GM18498 (cell line): ENCODE measurements around the gene RAPH1.
"Not testable (repeated sequence)": the region's sequence is repeated elsewhere in the genome, so short reads cannot be mapped to it uniquely, and the experiment has no call there.

ENCODE experiments used
- ATAC-seq: cut with Tn5 transposase; IDR thresholded peaks from one replicate; pipeline ENCODE4 v1.9.1; 2021; ENCODE audit warnings: mild to moderate bottlenecking, moderate library complexity; ENCODE audit not compliant: unreplicated experiment

The RAPH1 gene

DNA sequence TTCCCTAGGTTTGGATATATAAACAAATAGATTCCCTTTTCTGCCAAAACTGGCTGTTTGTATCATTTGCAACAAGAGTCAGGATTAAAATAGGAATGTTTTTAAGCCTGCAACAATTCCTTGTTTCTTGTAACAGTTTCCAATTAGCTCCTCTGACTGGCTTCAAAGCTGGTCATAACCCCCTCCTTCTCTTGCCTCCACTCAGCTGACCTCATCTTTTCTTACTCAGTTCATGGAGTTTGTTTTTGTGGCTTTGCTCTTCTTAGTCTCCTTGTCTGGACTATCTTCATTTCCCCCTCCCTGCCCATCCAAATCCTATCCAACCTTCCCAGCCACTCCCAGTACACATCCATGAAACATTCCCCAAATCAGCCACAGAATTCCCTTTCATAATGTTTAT lies 14.3 kb upstream of the RAPH1 start:
- no peak for ATAC-seq

DNA sequence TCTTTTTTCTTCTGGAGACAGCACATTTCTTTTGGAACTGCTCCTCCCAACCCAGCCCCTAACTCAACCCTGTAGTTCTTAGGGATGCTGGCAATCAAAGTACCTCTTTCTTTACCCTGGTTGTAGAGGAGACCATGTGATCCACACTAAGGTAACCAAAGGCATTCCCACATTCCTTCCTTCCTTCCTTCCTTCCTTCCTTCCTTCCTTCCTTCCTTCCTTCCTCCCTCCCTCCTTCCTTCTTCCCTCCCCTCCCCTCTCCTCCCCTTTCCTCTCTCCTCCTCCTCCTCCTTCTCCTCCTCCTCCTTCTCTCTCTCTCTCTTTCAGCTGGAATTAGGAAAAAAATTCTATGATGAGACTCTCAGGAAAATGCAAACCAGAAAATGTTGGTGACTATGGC lies 13.8 kb upstream of the RAPH1 start:
- ATAC-seq = no peak

DNA sequence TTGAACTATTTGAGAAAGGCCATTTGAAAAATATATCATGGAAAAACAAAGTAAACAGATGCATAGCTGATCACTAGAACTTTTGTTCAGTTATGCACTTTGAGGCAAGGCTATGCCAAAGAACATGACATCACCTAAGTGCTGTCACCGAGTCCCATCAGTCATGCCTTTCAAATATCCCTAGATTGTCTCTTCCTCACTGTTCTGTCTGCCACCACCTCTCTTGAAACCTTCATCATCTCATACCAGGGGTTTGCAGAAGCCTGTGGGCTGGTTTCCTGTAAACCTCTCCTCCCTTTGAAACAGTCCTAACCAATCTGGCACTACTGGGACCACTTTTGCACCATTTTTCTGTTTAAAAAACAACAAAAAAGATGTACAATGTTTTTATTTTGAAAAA lies 12.3 kb upstream of the RAPH1 start:
- no peak for ATAC-seq

DNA sequence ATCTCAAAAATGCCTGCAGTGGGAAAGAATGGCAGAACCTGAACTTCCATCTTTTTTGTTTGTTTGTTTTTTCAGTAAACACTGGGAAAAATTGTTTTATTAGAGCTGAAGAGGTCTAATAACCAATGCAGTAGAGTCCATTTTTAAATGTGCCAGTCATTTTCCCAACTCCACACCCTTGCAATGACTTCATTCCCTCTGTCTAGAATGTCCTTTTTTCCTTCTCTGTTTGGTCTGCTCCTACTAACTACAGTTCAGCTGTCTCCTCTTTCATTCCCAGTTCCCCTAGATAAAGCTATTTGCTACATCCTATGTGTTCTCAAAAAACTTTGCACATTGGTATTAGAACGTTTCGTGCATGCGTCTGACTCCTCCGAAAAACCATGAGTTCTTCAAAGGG lies 9.3 kb upstream of the RAPH1 start:
- no peak for ATAC-seq

DNA sequence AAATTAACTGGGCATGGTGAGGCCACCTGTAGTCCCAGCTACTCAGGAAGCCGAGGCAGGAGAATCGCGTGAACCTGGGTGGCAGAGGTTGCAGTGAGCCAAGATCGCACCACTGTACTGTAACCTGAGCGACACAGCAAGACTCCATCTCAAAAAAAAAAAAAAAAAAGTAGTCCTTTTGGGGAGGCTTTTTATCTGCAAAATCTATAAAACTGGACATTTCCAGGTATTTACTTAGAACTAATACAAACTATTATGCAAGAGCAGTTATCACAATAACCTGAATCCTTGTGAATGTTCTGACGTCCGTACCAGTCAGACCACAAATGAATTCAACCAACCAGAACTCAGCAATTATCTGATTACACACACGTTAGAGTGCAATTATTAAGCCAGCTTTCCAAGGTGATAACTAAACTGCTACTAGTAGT lies 8.8 kb upstream of the RAPH1 start:
- no peak for ATAC-seq

DNA sequence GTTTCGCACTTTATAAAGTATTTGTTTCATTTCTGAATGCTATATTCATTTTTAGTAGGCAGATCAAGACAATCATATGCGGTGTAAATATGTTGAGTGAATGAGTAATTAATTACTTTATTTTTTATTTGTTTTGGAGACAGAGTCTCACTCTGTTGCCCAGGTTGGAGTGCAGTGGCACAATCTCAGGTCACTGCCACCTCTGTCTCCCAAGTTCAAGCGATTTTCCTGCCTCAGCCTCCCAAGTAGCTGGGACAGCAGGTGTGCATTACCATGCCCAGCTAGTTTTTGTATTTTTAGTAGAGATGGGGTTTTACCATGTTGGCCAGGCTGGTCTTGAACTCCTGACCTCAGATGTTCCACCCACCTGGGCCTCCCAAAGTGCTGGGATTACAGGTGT lies 5.5 kb upstream of the RAPH1 start:
- ATAC-seq = not testable (repeated sequence)

DNA sequence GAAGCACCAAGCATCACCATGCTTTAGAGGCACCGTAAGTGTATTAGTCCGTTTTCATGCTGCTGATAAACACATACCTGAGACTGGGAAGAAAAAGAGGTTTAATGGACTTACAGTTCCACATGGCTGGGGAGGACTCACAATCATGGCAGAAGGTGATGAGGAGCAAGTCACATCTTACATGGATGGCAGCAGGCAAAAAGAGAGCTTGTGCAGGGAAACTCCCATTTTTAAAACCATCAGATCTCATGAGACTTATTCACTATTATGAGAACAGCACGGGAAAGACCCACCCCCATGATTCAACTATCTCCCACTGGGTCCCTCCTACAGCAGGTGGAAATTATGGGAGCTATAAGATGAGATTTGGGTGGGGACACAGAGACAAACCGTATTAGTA lies 3.1 kb upstream of the RAPH1 start:
- ATAC-seq = not testable (repeated sequence)

DNA sequence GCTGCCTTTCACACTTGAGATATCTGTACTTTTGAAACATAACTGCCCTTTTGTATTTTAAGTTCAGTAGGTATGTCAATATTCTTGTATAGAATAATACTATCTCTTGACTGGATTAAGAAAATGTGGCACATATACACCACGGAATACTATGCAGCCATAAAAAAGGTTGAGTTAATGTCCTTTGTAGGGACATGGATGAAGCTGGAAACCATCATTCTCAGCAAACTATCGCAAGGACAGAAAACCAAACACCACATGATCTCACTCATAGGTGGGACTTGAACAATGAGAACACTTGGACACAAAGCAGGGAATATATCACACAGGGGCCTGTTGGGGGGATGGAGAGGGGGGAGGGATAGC lies 1.5 kb upstream of the RAPH1 start:
- not testable (repeated sequence) for ATAC-seq

DNA sequence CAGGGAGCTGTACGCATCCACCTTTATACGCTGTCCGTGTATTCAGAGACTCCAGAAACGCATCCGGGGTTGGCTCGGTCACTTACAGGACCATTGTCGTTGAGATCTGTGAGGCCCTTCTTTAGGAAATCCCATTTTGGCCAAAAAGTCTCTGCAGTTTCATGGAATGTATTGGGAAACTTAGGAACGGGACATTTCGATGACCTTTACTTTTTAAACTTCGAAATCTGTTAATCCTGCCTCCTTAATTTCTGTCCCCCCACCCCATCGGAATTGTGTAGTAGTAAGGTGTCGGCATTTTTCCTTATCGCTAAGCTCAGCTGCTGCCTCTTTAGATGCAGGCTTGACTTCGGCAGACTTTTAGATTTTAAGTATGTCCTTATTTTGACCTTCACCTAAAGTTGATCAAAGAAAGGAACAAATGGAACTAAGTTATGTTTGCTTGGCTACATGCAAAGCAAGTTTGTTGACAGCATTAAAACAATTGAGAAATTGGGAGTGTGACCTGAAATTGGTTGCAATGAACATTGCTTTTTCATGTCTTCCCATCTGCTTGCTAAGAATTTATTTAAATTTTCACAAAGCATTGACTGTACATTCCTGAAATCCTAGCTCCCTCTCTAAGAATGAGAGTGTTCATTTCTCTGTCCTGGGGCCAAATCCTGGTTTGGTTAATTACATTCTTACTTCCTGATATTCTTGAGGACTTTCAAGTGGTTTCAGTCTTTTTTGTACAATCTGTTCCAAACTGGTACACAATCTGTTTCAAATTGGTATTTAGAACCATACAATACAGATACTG lies 884 bp upstream of the RAPH1 start:
- no peak for ATAC-seq

DNA sequence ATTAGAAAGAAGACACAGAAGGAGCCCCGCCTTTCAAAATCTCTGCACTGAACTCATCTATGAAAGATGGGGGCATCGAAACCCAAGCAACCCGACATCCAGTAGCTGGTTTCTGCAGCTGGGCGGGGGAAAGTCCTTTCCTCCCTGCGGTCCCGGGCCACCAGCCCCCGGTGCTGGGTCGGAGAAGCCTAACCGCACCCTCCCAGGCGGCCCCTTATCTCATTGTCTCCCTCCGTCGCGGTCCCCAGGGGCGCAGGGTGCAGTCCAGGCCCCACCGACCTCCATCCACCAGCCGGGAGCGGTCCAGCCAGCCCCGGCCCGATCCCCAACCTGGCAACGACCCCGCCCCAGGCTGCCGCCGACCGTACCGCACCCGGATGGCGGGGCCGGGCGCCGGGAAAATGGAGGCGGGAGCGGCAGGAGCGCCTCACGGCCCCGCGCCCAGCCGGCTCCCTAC lies 452 bp downstream of the RAPH1 start:
- peak; percentile 35 for ATAC-seq

DNA sequence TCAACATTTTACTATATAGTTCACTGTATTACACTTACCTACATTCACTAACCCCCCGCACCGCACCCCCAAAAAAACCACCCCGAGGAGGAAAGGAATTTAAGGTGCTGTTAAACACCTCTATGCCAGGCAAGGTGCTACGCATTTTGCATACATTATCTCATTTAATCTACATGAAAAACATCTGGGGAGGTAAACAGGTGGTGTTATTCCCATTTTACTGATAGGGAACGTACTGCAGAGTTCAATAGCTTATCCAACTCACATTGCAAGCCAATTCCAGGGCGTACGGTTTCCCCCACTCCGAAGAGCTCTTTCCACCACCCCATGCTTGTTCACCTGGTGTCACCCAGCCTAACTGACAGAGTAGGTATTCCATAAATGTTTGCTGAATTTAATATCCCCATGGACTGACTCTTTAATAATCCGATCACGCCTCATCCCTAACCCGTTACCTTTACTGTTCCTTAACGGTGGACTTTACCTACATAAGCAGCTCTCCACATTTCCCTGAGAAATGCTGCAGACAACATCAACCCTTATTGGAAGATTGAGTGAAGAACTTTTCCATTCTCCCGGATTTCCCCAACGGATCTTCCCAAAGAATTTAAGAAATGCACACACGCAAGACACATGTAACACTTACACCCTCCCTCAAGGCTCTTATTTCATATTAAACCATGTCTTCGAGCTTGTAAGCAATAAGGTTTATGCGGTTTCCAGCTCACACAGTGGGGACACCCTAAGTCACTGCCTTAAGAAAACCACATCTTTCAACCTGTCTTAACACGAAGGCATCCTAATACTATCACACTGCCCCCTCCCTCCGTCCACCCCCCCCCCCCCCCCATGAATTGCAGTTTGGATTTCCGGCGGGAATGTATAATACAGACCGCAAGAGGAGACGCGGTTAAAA lies 1.2 kb downstream of the RAPH1 start:
- ATAC-seq = no peak

DNA sequence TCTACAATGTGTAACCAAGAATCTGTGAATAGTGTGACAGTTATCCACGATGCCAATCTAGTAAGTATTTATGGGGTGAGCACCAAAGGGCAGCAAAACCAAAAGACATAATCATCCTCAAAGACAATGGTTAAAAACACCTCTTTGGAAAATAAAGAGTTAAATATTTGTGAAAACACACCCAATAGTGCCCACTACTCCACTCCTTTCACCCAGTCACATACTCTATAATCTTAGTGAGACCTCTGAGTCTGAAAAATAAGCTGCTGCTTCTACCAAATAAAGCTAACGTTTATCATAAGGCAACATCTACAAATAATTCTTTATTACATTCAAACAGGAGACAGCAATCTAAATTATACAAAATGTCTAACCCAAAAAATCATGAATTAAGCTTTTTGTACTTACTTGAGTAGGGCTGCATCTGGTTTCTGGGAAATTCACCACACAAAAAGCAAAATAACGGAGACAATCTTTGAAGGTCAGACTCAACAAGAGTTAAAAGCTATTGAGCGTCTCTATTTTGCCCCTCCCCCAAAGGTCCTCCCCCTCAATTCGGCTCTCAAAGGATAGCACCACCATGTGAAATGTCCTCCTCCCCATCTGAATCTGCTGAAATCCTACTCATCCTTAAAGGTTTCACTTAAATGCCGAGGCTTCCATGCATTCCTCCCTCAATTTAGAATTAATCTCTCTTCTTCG lies 2.0 kb downstream of the RAPH1 start:
- no peak for ATAC-seq

DNA sequence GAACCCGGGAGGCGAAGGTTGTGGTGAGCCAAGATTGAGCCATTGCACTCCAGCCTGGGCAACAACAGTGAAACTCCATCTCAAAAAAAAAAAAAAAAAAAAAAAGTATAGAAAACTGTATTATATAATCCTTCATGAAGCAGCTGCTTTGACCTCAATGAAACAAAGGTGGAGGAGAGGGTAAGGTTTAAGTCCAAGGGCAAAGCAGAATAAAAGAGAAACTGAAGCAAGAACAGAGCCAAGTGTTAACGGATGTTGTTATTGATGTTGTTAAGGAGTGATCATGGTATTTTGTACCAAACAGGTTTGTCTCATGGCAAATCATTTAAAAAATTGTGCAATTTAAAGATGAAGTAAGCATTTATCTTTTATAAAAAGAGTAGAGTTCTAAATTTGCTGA lies 7.4 kb downstream of the RAPH1 start:
- ATAC-seq = no peak

DNA sequence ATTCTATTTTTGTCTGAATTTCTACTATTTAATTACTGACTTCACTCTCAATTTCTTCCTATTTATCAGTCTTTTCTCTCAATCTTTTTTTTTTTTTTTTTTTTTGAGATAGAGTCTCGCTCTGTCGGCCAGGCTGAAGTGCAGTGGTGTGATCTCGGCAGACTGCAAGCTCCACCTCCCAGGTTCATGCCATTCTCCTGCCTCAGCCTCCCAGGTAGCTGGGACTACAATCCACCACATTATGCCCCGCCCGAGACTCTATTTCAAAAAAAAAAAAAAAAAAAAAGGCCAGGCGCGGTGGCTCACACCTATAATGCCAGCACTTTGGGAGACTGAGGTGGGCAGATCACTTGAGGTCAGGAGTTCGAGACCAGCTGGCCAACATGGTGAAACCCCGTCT lies 21.8 kb downstream of the RAPH1 start:
- ATAC-seq = not testable (repeated sequence)

DNA sequence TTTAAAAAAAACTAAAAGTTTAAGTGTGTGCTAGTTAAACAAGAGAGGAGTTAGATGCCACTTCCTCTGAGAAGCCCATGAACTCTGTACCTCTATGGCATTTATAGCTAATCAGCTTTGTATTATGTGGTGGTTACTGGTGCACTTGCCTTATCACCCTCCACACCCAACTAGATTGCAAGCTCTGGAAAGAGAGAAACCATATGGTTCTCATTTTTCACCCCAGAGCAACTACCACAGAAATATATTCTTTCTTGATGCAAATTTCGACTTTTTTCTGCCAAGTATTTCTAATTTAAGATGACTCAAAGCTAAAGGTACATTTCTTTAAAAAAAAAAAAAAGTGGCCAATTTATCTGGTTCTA lies 24.2 kb downstream of the RAPH1 start:
- ATAC-seq = no peak

DNA sequence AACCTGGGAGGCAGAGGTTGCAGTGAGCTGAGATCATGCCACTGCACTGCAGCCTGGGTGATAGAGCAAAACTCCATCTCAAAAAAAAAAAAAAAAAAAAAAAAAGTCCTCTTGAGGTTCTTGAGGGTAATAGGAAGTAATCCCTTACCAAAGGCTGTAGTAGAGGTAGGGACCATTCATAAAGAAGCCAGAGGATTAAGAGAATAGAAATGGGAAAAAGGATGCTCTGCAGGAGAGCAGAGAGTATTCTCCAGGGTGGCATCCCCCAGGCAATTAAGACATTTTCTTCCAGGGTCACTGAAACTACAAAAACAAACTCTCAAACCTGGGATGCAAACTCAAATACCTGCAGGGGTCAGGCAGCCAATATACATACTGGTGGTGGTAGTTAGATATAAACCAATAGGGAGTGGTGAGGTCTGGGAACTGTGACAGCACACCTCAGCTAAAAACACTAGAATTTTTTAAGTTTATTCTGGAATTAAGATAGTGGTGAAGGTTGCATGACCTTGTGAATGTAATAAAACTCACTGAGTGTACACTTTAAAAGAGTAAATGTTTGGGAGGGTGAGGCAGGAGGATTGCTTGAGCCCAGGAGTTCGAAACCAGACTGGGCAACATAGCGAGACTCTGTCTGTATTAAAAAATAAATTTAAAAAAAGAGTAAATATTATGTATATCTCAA lies 24.7 kb downstream of the RAPH1 start:
- ATAC-seq = no peak

DNA sequence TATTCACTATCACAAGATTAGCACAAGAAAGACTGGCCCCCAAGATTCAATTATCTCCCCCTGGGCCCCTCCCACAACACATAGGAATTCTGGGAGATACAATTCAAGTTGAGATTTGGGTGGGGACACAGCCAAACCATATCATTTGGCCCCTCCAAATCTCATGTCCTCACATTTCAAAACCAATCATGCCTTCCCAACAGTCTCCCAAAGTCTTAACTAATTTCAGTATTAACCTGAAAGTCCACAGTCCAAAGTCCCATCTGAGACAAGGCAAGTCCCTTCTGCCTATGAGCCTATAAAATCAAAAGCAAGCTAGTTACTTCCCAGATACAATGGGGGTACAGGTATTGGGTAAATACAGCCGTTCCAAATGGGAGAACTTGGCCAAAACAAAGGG lies 31.6 kb downstream of the RAPH1 start:
- ATAC-seq = not testable (repeated sequence)

DNA sequence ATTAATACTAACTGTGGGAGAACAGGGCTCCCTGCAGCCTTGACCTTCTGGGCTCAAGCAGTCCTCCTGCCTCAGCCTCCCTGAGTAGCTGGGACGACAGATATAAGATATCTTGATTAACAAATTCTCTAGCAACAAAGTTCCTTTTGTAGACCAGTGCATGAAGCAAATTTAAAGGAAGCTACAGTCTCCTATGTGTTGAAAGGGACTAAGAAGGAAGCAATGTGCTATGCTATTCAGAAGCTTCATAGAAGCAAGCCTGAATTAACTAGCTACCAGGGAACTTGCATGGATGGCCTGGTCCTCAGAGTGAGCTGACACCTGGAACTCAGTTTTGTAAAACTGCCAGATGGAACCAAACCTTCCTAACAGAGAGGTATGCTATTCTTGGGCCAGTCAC lies 33.2 kb downstream of the RAPH1 start:
- no peak for ATAC-seq

DNA sequence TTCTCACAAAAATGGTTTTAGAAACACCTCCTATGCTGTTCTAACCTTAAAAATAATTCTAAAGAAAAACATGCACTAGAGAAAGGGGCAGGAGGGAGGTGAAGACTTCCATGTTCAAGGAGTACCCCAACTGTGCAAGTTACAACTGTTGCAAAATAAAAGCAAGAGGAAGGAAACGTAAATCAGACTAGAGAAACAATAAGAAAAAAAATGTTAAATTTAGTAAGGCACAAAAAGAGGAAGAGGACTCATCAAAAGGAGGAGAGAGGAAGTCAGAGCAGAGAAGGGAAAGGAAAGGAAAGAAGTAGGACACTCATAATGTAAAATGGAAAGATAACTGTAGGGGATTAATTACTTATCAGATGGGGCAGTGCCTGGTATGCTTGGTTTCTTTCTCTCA lies 34.1 kb downstream of the RAPH1 start:
- ATAC-seq = no peak

DNA sequence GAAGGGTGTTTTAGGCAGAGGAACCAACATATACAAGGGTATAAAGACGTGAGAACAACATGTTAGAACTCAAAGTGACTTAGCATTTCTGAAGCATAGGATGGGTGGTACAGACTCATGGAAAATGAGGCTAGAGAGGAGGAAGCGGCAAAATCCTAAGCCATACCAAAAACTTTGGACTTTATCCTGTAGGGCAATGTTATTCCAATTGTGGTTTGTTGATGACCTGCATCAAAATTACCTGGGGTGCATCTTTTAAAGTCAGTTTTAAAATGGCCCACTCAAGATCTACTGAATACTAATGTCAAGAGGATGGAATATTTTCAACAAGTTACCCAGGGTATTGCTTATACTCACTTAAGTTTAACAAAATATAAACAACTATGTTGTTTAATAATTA lies 34.8 kb downstream of the RAPH1 start:
- no peak for ATAC-seq

DNA sequence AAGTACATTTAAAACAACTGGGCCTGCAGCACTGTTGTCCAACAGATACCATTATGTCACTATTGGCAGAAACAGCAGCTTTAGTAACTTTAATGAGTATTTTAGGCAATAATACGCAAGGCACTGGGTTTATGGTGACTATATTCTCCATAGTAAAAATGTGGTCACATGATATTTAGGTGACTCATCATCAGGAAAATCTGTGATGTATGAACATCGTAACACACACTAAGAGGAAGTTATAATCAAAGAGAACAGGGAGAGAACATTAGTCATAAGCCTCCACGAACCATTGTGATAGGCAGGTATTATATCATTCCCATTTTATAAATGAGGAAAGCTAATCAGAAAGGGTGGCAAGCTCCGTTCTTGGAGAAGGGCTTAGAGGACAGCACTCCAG lies 36.9 kb downstream of the RAPH1 start:
- no peak for ATAC-seq
